Aorta (tissue), 5 donors: ENCODE measurements around the gene MEX3B. TPM values are rescaled to one million over a fixed set of nuclear protein-coding genes. Genes with fewer than 3 reads are reported as not detected.

Source experiments
- ATAC-seq: fragments of 200-7000 bp; cut with Tn5 transposase; one replicate; pipeline ENCODE4 v1.9.1; 2022; ENCODE audit warnings: moderate library complexity; ENCODE audit not compliant: low FRiP score
- DNase-seq, 2 donors: peaks; one replicate each; pipeline ENCODE4 v3.0.0-alpha.2; 2020
- H3K27ac ChIP-seq, 2 donors: one replicate each; pipeline ENCODE4 v1.5.1; 2013; ENCODE audit warnings: low read length in 2 of 2, mild to moderate bottlenecking in 2 of 2, moderate library complexity in 2 of 2, control low read depth in 1 of 2, inconsistent platforms in 1 of 2, low read depth in 1 of 2
- H3K27me3 ChIP-seq, 2 donors: one replicate each; pipeline ENCODE4 v1.6.1; 2013; ENCODE audit warnings: control low read depth in 1 of 2, low read length in 1 of 2, mild to moderate bottlenecking in 1 of 2, moderate library complexity in 1 of 2; ENCODE audit not compliant: insufficient read depth in 2 of 2, control insufficient read depth in 1 of 2
- H3K36me3 ChIP-seq, 2 donors: one replicate each; pipeline ENCODE4 v1.6.1; 2013; ENCODE audit warnings: control low read depth in 1 of 2, low read length in 1 of 2, mild to moderate bottlenecking in 1 of 2; ENCODE audit not compliant: insufficient read depth in 2 of 2, control insufficient read depth in 1 of 2
- H3K4me1 ChIP-seq, 2 donors: one replicate each; pipeline ENCODE4 v1.6.1; 2013; ENCODE audit warnings: low read length in 2 of 2, control low read depth in 1 of 2, mild to moderate bottlenecking in 1 of 2, moderate library complexity in 1 of 2; ENCODE audit not compliant: insufficient read depth in 2 of 2, control insufficient read depth in 1 of 2
- H3K4me3 ChIP-seq, 2 donors: one replicate each; pipeline ENCODE4 v1.5.1; 2013; ENCODE audit warnings: low read length in 2 of 2, control low read depth in 1 of 2, mild to moderate bottlenecking in 1 of 2
- H3K9me3 ChIP-seq: one replicate; pipeline ENCODE4 v1.6.1; 2013; ENCODE audit warnings: mild to moderate bottlenecking, low read length; ENCODE audit not compliant: control insufficient read depth
- WGBS, 2 donors: extraction: QIAGEN DNeasy Blood & Tissue Kit; methylation state at CpG; one replicate each; pipeline ENCODE4 v1.1.7; 2013; 5-methylcytosine and 5-hydroxymethylcytosine counted together
- intact Hi-C, 2 donors: fragments of 100-400 bp; cut with DNase I; formaldehyde crosslinking; loops; one replicate each; pipeline versions ENCODE4 v1.14.2 to v1.15.0; 2022
- polyA plus RNA-seq, 2 donors: library from polyadenylated mRNA; stranded (reverse); fragments of 200-250 nt; gene quantifications; one replicate each; pipeline ENCODE4 v1.2.3, GENCODE V29; 2013
- total RNA-seq, 2 donors: library from RNA; stranded (reverse); fragmentation: NEBNext Ultra II Directional; extraction: Animal tissue kit (Norgen Biotek cat#: 25700); gene quantifications; one replicate each; pipeline ENCODE4 v1.2.1, GENCODE V29; 2021
- donor health status: healthy with polysubstance abuse.
- donor health status: Bipolar disorder and iron deficiency.
- donor health status: DM: no; HTN: no; CAD: no.
- donor health status: DM: no; HTN: no; CAD: no.
- donor health status: DM: yes; HTN: yes; CAD: no.

The MEX3B gene
- total and polyA plus RNA-seq, 4 donors: 1.2 to 2.9 (median 1.5) TPM

GRCh38 chr15:82056958-82057823 is 11.4 kb upstream of the MEX3B start:
- intact Hi-C loops: no loop called here
- H3K27me3 ChIP-seq: no peaks in the 10 kb centered on the region

DNA sequence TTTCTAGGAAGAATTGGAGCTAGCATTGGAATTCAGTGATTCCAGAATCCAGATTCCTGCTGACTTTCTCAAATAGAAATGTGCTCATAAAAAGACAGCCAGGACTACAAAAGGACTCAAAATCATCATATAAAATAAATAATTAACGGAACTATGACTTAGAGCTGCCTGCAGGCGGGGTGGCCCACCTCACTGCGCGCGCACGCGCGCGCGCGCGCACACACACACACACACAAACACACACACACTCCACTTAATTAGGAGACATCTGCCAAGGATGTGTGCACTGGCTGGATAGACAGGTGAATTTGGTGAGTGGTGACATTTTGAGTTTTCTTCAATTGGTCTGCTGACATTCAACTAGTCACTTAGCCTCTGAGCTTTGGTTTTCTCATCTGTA is 6.9 kb upstream of the MEX3B start:
- DNase-seq: no peak
- H3K4me3 ChIP-seq: no peak overlapping the region
- H3K27ac ChIP-seq: no peak overlapping the region
- no peak for ATAC-seq
- intact Hi-C loops: no loop called here
- H3K9me3 ChIP-seq: no peaks in the 10 kb centered on the region
- H3K36me3 ChIP-seq: no peaks in the 10 kb centered on the region
- H3K27me3 ChIP-seq: no peaks in the 10 kb centered on the region
- H3K4me1 ChIP-seq: no peaks in the 10 kb centered on the region
- WGBS, 2 donors: 92 to 94% methylated on average over 12 of the region's 12 CpGs

More at GRCh38 chr15:82056958-82057823, 11.4 kb upstream of the MEX3B start:
- H3K9me3 ChIP-seq: no peaks in the 10 kb centered on the region
- DNase-seq (no peak), ATAC-seq (no peak)
- H3K36me3 ChIP-seq: no peaks in the 10 kb centered on the region
- H3K4me1 ChIP-seq: no peaks in the 10 kb centered on the region
- H3K4me3 ChIP-seq: no peak overlapping the region
- H3K27ac ChIP-seq: no peak overlapping the region
- WGBS, 2 donors: 23 to 25% methylated on average over 7 of the region's 7 CpGs

DNA sequence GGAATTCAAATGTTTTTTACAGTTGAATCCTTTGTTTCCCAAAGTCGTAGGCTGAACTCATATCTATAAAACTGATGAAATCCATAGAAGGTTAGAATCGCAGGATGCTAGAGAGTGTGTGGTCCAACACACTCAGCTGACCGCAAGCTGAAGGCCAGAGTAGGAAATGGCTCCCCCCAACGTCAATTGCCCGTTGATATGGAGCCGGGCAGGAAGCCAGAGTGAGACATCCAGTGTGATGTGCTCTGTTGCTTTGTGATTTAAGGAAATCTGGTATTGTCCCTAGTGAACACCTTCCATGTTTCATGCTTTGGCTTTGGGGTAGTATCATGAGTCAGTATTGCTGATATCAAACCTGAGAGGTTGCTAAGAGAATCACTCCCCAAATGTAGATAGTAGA is 5.8 kb upstream of the MEX3B start:
- Histone ChIP-seq H3K4me3 (no peak overlapping the region), H3K27me3 (no peaks in the 10 kb centered on the region), H3K36me3 (no peaks in the 10 kb centered on the region), H3K4me1 (no peaks in the 10 kb centered on the region), H3K27ac (no peak overlapping the region), H3K9me3 (no peaks in the 10 kb centered on the region)
- WGBS, 2 donors: 66 to 67% methylated on average over 6 of the region's 6 CpGs
- no peak for ATAC-seq
- intact Hi-C loops: no loop called here
- DNase-seq: no peak

GRCh38 chr15:82048811-82049210 is 3.0 kb upstream of the MEX3B start:
- intact Hi-C loops: loop anchor here (5.0 kb wide), 2 partner anchors 107 to 567 kb away; no protein-coding TSS in a partner anchor
- ATAC-seq (no peak), DNase-seq (no peak)
- Histone ChIP-seq H3K36me3 (no peaks in the 10 kb centered on the region), H3K27me3 (no peaks in the 10 kb centered on the region), H3K9me3 (no peaks in the 10 kb centered on the region), H3K27ac (no peak overlapping the region), H3K4me1 (no peaks in the 10 kb centered on the region), H3K4me3 (no peak overlapping the region)
- WGBS, 2 donors: 86 to 88% methylated on average over 8 of the region's 8 CpGs

DNA sequence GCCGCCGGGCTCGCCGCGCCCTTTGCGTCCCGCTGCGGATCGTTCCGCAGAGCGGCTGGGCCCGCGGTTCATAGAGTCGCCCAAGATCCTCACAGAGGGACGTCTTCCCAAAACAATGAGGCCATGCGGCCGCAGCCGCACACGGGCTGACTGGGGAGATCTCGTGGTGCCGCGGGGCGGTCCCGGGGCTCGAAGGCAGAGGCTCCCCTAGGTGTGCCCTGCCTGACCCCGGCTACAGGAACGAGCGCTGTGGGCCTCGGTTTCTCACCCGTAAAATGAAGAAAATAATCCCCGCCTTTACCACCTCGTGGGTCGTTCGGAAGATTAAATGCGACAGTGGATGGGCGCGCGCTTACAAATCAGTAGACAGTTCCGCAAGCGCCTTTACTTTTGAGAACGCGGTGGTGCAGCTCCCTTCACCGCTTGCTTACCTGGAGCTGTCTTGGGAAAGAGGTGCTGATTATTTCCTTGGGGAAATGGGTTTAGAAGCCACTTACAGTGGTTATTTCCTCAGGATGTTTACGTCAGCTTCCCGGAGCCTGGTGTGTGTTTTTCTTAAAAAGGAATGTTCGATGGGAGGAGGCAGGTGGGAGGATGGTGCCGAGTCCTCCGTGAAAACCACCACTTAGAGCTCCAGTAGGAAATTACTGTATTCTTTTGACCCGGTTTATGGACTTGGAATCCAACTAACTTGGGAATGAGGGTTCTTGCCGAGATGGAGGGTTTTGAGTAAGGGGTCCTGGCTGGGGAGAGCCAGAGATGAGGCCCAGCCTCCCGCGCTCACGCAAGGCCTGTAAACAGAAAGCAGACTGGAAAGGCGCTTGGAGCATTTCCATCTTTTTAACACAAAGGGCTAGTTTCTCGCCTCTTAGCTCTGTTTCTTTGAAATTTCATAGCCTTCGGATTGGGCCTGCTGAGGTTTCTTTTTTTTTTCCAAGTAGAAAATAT is 1.9 kb upstream of the MEX3B start:
- no peak for DNase-seq

GRCh38 chr15:82046666-82047452 is 1.0 kb upstream of the MEX3B start:
- H3K9me3 ChIP-seq: no peaks in the 10 kb centered on the region
- intact Hi-C loops: loop anchor here (5.0 kb wide), 2 partner anchors 105 to 565 kb away; no protein-coding TSS in a partner anchor
- DNase-seq (peak; percentile 94 to 95), ATAC-seq (peak; percentile 89)
- H3K4me3 ChIP-seq: peak overlapping the region; percentile 65 to 69
- 0 to 2% methylated on average over 34 to 111 of the region's 111 CpGs for WGBS, 2 donors
- H3K4me1 ChIP-seq: no peaks in the 10 kb centered on the region
- H3K27ac ChIP-seq: peak overlapping the region in 1 of 2 donors; percentile 50
- no peaks in the 10 kb centered on the region for H3K27me3 ChIP-seq
- H3K36me3 ChIP-seq: no peaks in the 10 kb centered on the region

More for the DNA sequence above, 1.9 kb upstream of the MEX3B start:
- Histone ChIP-seq H3K27ac (no peak overlapping the region), H3K4me3 (peak overlapping the region; percentile 18 to 69), H3K36me3 (no peaks in the 10 kb centered on the region), H3K27me3 (no peaks in the 10 kb centered on the region), H3K4me1 (no peaks in the 10 kb centered on the region), H3K9me3 (no peaks in the 10 kb centered on the region)
- ATAC-seq: no peak
- WGBS, 2 donors: 14 to 16% methylated on average over 55 to 56 of the region's 56 CpGs
- intact Hi-C loops: loop anchor here (5.0 kb wide), 2 partner anchors 105 to 565 kb away; no protein-coding TSS in a partner anchor

GRCh38 chr15:82045179-82045891 is 483 bp downstream of the MEX3B start:
- DNase-seq: peak; percentile 65 to 78
- H3K4me3 ChIP-seq: peak overlapping the region; percentile 65 to 69
- intact Hi-C loops: loop anchor here (5.0 kb wide), 2 partner anchors 103 to 563 kb away; no protein-coding TSS in a partner anchor
- no peaks in the 10 kb centered on the region for H3K36me3 ChIP-seq
- 0% methylated on average over 68 to 71 of the region's 71 CpGs for WGBS, 2 donors
- ATAC-seq: peak; percentile 8
- H3K4me1 ChIP-seq: no peaks in the 10 kb centered on the region
- peak overlapping the region in 1 of 2 donors; percentile 27 for H3K27ac ChIP-seq
- no peaks in the 10 kb centered on the region for H3K27me3 ChIP-seq
- no peaks in the 10 kb centered on the region for H3K9me3 ChIP-seq
